GM12873 (cell line): ENCODE results near the gene DEUP1.
A peak's percentile ranks its signal among the peaks of the same experiment; 100 is the strongest.

ENCODE experiments used
- TF ChIP-seq, protein P1 (sequence below): IDR thresholded peaks from 2 replicates; pipeline ENCODE4 v1.5.1; 2012; ENCODE audit warnings: low read depth, mild to moderate bottlenecking, moderate library complexity, low read length, control low read depth; ENCODE audit not compliant: insufficient read depth; ENCODE audit errors: missing control alignments

Gene DEUP1

DNA sequence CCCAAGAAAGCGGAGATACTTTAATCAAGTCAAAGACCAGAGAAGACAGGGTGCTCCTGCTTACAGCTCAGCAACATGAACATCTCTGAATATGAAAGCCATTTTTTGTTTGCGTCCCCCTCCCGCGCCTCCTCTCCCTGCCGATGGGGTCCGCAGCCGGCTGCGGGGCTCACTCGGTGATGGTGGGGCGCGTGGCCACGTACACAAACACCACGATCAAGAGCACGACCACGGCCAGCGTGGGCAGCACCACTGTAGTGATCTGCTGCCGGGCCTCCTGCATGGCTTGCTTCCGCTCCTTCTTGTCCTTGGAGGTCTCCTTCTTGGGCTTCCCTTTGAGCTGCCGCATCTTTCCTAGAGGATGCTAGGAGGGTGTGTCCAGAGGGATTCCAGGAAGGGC, 148.3 kb downstream of the DEUP1 start:
- TF ChIP-seq, protein P1, sequence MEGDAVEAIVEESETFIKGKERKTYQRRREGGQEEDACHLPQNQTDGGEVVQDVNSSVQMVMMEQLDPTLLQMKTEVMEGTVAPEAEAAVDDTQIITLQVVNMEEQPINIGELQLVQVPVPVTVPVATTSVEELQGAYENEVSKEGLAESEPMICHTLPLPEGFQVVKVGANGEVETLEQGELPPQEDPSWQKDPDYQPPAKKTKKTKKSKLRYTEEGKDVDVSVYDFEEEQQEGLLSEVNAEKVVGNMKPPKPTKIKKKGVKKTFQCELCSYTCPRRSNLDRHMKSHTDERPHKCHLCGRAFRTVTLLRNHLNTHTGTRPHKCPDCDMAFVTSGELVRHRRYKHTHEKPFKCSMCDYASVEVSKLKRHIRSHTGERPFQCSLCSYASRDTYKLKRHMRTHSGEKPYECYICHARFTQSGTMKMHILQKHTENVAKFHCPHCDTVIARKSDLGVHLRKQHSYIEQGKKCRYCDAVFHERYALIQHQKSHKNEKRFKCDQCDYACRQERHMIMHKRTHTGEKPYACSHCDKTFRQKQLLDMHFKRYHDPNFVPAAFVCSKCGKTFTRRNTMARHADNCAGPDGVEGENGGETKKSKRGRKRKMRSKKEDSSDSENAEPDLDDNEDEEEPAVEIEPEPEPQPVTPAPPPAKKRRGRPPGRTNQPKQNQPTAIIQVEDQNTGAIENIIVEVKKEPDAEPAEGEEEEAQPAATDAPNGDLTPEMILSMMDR, result no peak

DNA sequence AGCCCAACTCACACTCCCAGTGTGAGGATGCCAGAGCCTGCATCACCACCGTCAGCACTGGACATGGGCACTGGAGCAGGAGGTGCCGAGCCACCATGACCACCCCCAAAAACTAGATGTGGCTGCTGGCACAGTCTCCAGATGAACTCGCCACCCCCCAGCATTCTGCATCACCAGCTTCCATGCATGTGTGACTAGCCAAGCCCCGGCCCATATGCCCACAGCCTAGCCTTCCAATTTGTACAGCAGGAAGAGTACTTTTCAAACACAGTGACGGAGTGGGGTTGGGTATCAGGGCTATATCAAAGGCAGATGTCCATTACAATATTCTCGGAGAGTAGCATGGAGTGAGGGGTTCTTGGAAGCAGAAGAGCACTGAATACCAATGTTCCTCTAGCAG, 149.7 kb downstream of the DEUP1 start:
- TF ChIP-seq, protein P1, result no peak

DNA sequence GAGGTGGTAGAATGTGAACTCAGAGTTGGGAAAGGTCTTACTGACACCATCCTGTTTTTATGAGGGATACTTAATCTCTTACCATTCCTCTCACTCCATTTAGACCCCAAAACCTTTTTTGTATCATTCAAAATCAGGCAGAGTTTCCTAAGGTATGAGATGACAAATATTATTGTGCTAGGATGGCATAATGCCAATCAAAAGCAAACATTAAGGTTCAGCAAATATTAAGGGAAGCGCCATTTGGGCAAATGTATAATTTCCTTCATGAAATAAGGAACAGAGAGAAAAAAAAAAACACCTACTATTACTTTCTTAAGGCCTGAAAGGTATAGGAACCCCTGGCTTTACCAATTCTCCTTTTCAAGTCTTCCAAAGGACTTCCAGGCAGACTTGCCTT, 150.2 kb downstream of the DEUP1 start:
- TF ChIP-seq, protein P1, result no peak

DNA sequence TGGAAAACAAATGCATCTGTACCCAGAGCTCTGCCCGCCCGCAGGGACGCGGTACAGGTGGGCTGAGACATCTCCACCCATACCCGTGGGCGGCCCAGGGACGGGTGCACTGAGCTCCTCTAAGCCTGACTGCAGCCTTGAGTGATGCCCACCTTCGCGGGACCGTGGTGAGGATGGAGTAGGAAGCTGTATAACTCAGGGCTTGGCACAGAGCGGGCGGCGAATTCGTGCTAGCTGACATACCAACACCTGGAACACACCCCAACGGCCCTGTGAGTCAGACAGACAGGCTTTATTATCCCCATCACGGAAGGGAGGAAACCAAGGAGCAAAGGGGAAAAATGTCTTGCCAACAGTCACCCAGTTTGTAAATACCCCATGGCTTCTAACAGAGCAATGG, 150.7 kb downstream of the DEUP1 start:
- TF ChIP-seq, protein P1, result no peak

DNA sequence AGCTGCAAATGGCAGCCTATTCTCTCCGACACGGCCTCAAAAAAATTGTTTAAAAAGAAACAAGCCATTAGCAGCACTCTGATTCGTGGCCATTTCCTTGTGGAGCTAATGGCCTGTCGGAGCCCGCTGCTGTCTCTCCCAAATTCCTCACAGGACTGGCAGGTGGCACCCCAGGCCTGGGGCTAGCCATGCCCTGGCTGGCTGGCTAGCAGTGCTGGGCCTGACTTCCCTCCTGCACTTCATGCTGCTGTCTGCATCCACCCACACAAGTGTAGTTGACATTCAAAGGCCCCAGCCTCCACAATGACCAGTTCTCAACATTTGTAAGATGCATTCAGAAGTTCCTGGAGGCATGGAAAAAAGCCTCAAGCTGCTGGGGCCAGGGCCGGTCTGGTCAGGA, 151.2 kb downstream of the DEUP1 start:
- TF ChIP-seq, protein P1, result peak; percentile 7

DNA sequence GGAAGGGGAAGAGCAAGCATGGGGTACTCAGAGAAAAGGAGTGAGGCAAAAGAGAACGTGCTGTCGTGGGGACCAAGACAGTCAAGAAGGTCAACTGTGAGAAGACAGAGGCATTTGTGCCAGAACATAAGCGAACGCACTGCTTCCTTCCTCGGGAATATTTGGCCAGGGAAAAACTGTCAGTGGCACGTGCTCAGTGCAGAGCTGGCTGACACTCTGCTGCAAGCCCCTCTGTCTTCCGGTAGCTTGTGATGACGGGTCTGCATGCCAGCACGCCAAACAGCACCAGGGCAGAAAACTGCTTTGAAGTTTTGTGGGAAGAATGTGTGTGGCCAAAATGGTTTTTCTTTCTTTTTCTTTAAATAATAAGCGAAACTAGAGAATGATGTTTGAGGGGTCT, 152.0 kb downstream of the DEUP1 start:
- TF ChIP-seq, protein P1, result no peak

DNA sequence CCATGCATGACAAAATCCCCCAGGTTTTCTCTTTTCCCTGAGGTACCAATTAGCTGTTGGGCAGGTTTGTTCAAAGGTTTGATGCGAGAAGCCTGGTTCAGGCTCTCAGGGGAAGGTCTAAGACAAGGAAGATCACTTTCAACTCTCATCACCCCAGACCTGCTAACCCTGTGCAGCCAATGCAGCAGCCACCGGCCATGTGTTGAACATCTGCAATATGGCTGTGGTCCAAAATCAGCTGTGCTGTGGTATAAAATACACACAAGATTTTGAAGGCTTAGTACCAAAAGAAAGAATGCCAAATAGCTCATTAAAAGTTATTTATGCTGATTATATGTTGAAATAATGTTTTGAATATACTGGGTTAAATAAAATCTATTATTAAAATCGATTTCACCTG, 154.2 kb downstream of the DEUP1 start:
- TF ChIP-seq, protein P1, result no peak

DNA sequence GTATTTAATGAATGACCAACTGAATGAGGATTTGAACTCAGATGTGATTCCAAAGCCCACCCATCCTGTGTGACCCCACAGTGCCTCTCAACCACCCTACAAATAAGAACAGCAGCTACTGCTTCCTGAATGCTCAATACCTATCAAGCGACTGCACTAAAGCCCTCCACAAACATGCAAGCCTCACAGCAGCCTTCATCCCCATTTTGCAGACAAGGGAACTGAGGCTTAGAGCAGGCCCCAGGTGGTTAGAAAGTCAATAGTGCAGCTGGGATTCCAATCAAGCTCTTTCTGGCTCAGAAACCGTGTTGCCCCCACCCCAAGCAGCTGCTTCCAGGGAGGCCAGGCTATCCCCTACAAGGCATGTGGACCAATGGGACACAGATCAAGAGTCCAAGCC, 155.4 kb downstream of the DEUP1 start:
- TF ChIP-seq, protein P1, result no peak
